GM23338 (cell line): ENCODE results near the gene ALG9.

ENCODE experiments used
- CREB1 ChIP-seq: fragments of 250-450 bp; sonication (Bioruptor Pico); IDR thresholded peaks from 2 replicates; pipeline ENCODE4 v1.5.0; 2020; ENCODE audit warnings: low read depth, mild to moderate bottlenecking, moderate library complexity
- EZH2 ChIP-seq: fragments of 200-600 bp; sonication (generic); IDR thresholded peaks from one replicate; pipeline ENCODE4 v1.8.0; 2017; ENCODE audit warnings: antibody characterized with exemption, mild to moderate bottlenecking, low read depth; ENCODE audit not compliant: unreplicated experiment
- EZH2phosphoT487 ChIP-seq: fragments of 200-600 bp; sonication (generic); IDR thresholded peaks from one replicate; pipeline ENCODE4 v1.8.1; 2018; ENCODE audit warnings: antibody characterized with exemption; ENCODE audit not compliant: unreplicated experiment
- JUNB ChIP-seq: IDR thresholded peaks from one replicate; pipeline ENCODE4 v1.6.1; 2016; ENCODE audit warnings: antibody characterized with exemption; ENCODE audit not compliant: unreplicated experiment
- POLR2AphosphoS5 ChIP-seq: IDR thresholded peaks from 2 replicates; pipeline ENCODE4 v1.6.1; 2016; ENCODE audit warnings: antibody characterized with exemption, low read depth
- STAT1 ChIP-seq: IDR thresholded peaks from one replicate; pipeline ENCODE4 v1.6.1; 2016; ENCODE audit warnings: antibody characterized with exemption; ENCODE audit not compliant: unreplicated experiment
- ZNF114 ChIP-seq: fragments of 250-450 bp; sonication (Bioruptor Pico); IDR thresholded peaks from 2 replicates; pipeline ENCODE4 v1.5.0; 2020; ENCODE audit warnings: mild to moderate bottlenecking, moderate library complexity
- TF ChIP-seq, protein P1 (sequence below), 2 experiments: fragments of 200-600 bp in 1 of 2; sonication (generic) in 1 of 2; conservative IDR thresholded peaks; 2 replicates each; pipeline versions ENCODE4 v1.5.1 to v1.6.1; 2016 to 2017; ENCODE audit warnings: antibody characterized with exemption in 2 of 2, low read depth in 2 of 2, mild to moderate bottlenecking in 2 of 2, moderate library complexity in 1 of 2
- TF ChIP-seq, protein P2 (sequence below): IDR thresholded peaks from one replicate; pipeline ENCODE4 v1.6.1; 2018; ENCODE audit warnings: antibody characterized with exemption; ENCODE audit not compliant: unreplicated experiment
- TF ChIP-seq, protein P3 (sequence below): IDR thresholded peaks from 2 replicates; pipeline ENCODE4 v1.6.1; 2016; ENCODE audit warnings: antibody characterized with exemption

DNA sequence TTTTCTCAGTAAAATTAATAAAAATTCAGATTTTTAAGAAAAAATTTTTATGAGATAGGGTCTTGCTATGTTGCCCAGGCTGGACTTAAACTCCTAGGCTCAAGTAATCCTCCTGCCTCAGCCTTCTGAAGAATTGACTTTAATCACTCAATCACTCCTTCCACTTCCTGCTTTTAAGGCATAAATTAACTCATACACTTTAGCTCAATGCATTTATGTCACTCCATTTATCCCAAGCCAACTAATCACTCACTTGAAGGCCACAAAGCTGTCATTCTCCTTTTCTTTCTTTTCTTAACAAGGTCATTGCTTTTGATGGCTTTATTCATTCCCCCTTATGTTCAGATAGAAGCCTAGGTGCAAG lies 877 bp downstream of the ALG9 start:
- TF ChIP-seq, protein P1, sequence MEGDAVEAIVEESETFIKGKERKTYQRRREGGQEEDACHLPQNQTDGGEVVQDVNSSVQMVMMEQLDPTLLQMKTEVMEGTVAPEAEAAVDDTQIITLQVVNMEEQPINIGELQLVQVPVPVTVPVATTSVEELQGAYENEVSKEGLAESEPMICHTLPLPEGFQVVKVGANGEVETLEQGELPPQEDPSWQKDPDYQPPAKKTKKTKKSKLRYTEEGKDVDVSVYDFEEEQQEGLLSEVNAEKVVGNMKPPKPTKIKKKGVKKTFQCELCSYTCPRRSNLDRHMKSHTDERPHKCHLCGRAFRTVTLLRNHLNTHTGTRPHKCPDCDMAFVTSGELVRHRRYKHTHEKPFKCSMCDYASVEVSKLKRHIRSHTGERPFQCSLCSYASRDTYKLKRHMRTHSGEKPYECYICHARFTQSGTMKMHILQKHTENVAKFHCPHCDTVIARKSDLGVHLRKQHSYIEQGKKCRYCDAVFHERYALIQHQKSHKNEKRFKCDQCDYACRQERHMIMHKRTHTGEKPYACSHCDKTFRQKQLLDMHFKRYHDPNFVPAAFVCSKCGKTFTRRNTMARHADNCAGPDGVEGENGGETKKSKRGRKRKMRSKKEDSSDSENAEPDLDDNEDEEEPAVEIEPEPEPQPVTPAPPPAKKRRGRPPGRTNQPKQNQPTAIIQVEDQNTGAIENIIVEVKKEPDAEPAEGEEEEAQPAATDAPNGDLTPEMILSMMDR (conservative IDR thresholded peaks at IDR 0.05; ENCODE audit: low read depth in 2 of 2) = no peak
- TF ChIP-seq EZH2 (no peak), POLR2AphosphoS5 (no peak), CREB1 (CRISPR knock-in tag) (no peak), STAT1 (no peak), JUNB (no peak), EZH2phosphoT487 (no peak), ZNF114 (CRISPR knock-in tag) (no peak)
- TF ChIP-seq, protein P2, sequence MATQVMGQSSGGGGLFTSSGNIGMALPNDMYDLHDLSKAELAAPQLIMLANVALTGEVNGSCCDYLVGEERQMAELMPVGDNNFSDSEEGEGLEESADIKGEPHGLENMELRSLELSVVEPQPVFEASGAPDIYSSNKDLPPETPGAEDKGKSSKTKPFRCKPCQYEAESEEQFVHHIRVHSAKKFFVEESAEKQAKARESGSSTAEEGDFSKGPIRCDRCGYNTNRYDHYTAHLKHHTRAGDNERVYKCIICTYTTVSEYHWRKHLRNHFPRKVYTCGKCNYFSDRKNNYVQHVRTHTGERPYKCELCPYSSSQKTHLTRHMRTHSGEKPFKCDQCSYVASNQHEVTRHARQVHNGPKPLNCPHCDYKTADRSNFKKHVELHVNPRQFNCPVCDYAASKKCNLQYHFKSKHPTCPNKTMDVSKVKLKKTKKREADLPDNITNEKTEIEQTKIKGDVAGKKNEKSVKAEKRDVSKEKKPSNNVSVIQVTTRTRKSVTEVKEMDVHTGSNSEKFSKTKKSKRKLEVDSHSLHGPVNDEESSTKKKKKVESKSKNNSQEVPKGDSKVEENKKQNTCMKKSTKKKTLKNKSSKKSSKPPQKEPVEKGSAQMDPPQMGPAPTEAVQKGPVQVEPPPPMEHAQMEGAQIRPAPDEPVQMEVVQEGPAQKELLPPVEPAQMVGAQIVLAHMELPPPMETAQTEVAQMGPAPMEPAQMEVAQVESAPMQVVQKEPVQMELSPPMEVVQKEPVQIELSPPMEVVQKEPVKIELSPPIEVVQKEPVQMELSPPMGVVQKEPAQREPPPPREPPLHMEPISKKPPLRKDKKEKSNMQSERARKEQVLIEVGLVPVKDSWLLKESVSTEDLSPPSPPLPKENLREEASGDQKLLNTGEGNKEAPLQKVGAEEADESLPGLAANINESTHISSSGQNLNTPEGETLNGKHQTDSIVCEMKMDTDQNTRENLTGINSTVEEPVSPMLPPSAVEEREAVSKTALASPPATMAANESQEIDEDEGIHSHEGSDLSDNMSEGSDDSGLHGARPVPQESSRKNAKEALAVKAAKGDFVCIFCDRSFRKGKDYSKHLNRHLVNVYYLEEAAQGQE = no peak
- TF ChIP-seq, protein P3, sequence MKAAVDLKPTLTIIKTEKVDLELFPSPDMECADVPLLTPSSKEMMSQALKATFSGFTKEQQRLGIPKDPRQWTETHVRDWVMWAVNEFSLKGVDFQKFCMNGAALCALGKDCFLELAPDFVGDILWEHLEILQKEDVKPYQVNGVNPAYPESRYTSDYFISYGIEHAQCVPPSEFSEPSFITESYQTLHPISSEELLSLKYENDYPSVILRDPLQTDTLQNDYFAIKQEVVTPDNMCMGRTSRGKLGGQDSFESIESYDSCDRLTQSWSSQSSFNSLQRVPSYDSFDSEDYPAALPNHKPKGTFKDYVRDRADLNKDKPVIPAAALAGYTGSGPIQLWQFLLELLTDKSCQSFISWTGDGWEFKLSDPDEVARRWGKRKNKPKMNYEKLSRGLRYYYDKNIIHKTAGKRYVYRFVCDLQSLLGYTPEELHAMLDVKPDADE = no peak
